ENCODE results near the gene NEGR1.

The NEGR1 gene

GRCh38 chr1:71676979-71677925, 605.1 kb downstream of the NEGR1 start:
- no peak overlapping the region for H3K4me3 ChIP-seq (ENCODE audit: low read length)
- TF ChIP-seq CTCF (IDR thresholded peaks at IDR 0.05; ENCODE audit: insufficient read depth, low read depth, low read length, missing control alignments) = no peak
- DNase-seq (ENCODE audit: low read depth) = no peak

GRCh38 chr1:71668065-71668464, 614.3 kb downstream of the NEGR1 start:
- no peak overlapping the region for H3K4me3 ChIP-seq (ENCODE audit: low read length)
- no peak for TF ChIP-seq CTCF (IDR thresholded peaks at IDR 0.05; ENCODE audit: insufficient read depth, low read depth, low read length, missing control alignments)
- no peak for DNase-seq (ENCODE audit: low read depth)

- TF ChIP-seq CTCF (IDR thresholded peaks at IDR 0.05; ENCODE audit: insufficient read depth, low read depth, low read length, missing control alignments) = no peak
Measured at GRCh38 chr1:71667216-71667615, 615.1 kb downstream of the NEGR1 start.

GRCh38 chr1:71666609-71667008, 615.7 kb downstream of the NEGR1 start:
- no peak for DNase-seq (ENCODE audit: low read depth)
- no peak for TF ChIP-seq CTCF (IDR thresholded peaks at IDR 0.05; ENCODE audit: insufficient read depth, low read depth, low read length, missing control alignments)
- no peak overlapping the region for H3K4me3 ChIP-seq (ENCODE audit: low read length)

More at GRCh38 chr1:71667216-71667615, 615.1 kb downstream of the NEGR1 start:
- peak; percentile 13 for DNase-seq (ENCODE audit: low read depth)
- no peak overlapping the region for H3K4me3 ChIP-seq (ENCODE audit: low read length)

DNA sequence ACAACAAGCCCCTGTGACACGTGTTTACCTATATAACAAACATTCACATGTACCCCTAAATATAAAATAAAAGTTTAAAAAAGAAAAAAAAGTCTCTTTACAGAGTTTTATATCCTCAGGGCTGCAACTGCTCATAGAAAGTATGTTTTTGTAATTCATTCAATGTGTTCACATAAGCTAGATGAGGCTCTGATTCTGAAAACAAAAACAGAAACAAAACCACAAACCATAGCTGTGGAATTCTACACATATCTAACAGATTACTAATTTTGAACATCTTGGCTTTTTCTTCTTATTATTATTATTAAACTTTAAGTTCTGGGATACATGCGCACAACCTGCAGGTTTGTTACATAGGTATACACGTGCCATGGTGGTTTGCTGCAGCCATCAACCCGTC, 621.9 kb downstream of the NEGR1 start:
- TF ChIP-seq CTCF (IDR thresholded peaks at IDR 0.05; ENCODE audit: insufficient read depth, low read depth, low read length, missing control alignments) = no peak
- no peak for DNase-seq (ENCODE audit: low read depth)
- H3K4me3 ChIP-seq (ENCODE audit: low read length) = no peak overlapping the region

- no peak for DNase-seq (ENCODE audit: low read depth)
- H3K4me3 ChIP-seq (ENCODE audit: low read length) = no peak overlapping the region
- no peak for TF ChIP-seq CTCF (IDR thresholded peaks at IDR 0.05; ENCODE audit: insufficient read depth, low read depth, low read length, missing control alignments)
Measured at GRCh38 chr1:71657891-71658679, 624.3 kb downstream of the NEGR1 start.
